GM20000 (cell line): Measurements from ENCODE around the gene KATNB1.

ENCODE experiments used
- DNase-seq: peaks from one replicate; pipeline ENCODE4 v3.0.0; 2012; ENCODE audit warnings: low spot score
- CTCF ChIP-seq: IDR thresholded peaks from 2 replicates; pipeline ENCODE4 v1.5.1; 2012; ENCODE audit warnings: mild to moderate bottlenecking, control low read depth; ENCODE audit errors: extremely low read depth, missing control alignments

KATNB1 gene

DNA sequence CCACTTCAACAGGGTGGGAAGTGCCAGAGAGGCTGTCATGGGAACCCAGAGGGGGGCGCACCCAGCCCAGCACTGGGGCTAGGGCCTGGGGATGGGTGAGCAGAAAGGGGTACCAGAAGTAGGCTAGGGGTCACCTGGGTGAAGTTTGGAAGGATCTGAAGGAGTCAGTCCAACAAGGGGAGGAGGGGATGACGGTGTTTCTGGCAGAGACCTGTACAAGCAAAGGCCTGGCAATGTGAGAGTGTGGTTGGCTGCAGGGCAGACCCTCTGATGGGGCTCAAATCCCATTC, 13.4 kb upstream of the KATNB1 start:
- TF ChIP-seq CTCF = no peak
- DNase-seq = no peak

GRCh38 chr16:57722651-57723050, 12.9 kb upstream of the KATNB1 start:
- no peak for DNase-seq
- no peak for TF ChIP-seq CTCF

GRCh38 chr16:57723170-57723569, 12.4 kb upstream of the KATNB1 start:
- TF ChIP-seq CTCF = no peak
- no peak for DNase-seq

DNA sequence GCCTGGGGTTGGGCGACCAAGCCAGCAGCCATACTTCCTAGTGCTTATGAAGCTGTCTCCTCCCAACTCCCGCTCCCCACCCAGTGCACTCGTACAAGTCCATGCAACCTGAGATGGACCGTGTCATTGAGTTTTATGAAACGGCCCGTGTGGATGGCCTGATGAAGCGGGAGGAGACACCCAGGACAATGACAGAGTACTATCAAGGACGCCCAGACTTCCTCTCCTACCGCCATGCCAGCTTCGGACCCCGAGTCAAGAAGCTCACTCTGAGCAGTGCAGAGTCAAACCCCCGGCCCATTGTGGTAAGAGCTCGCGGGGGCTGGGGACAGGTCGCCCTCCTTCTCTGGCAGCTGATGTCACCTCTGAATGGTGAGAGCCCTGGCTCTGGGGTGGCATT, 11.0 kb upstream of the KATNB1 start:
- TF ChIP-seq CTCF = no peak
- DNase-seq = no peak

DNA sequence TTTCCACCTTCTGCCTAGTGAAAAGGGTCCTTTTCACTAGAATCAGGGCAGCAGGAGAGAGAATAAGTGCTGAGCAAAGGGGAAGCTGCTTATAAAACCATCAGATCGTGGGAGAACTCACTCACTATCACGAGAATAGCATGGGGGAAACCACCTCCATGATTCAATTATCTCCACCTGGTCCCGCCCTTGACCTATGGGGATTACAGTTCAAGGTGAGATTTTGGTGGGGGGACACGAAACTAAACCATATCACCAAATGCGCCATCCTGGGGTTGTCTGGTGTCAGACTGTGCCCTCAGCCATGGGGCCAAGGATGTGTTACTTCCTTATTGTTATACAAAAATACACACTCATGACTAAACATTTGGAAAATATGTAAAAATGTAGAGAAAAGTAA, 10.4 kb upstream of the KATNB1 start:
- DNase-seq = no peak
- no peak for TF ChIP-seq CTCF

DNA sequence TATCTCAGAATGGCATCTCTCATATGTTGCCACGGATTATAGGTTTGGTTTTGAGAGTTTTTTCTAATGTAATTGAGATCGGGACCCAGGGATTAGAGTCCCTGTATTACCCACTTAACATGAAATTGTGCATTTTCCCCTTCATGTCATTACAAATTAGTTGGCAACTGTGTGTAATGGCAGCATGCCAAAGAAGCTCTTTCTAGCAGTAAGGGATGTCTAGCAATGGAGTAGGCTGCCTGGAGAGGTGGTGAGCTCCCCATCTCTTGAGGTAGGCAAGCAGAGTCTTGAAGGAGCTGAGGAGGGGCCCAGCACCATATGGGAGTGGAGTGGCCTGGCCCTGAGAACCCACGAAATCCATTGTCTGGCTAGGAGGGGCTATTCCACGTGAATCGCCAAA, 10.0 kb upstream of the KATNB1 start:
- DNase-seq = no peak
- TF ChIP-seq CTCF = no peak

- TF ChIP-seq CTCF = no peak
- no peak for DNase-seq
Observed at GRCh38 chr16:57725976-57726375, 9.6 kb upstream of the KATNB1 start.

DNA sequence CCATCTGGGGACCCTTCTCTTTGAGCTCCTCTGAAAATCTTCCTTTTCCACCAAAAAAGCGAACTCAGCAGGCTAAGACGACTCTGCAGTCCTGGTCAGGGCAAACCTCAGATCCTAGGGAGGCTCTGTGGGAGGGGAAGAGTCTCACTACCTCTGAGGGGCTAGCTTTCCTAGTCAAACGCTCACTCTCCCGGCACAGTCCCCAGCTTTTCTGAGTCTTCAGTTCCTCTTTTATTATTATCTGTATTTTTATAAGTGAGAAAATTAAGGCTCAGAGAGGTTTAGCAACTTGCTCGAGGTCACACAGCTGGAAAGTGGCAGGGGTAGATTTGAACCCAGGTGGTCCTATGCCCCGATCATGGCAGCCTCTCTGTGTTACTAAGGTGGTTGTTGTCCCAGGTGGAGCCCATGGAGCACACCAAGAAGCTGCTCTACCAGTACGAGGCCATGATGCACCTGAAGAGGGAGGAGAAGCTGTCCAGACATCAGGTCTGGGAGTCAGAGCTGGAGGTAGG, 9.1 kb upstream of the KATNB1 start:
- peak; percentile 2 for DNase-seq
- TF ChIP-seq CTCF = no peak
